ENCODE measurements around the gene ZGRF1.
"Not testable (repeated sequence)": the region's sequence is repeated elsewhere in the genome, so short reads cannot be mapped to it uniquely, and the experiment has no call there.

- TF ChIP-seq CTCF, POLR2A (IDR thresholded peaks at IDR 0.05): not testable (repeated sequence)
These were observed 82.4 kb downstream of the ZGRF1 start for GRCh38 chr4:112554271-112554670.

All from esophagus squamous epithelium (tissue), 4 donors.